Neural cell (in vitro differentiated cells): Measurements from ENCODE around the gene ACTRT2. TPM values are rescaled to one million over a fixed set of nuclear protein-coding genes. Genes with fewer than 3 reads are reported as not detected.

Experiments
- H2AFZ ChIP-seq: fragments of 200-600, 300-800 bp; sonication (generic), shearing (Covaris generic); 2 replicates; pipeline ENCODE4 v1.6.0; 2014; ENCODE audit warnings: low read depth, mild to moderate bottlenecking, antibody characterized with exemption, low read length, moderate library complexity
- H3F3A ChIP-seq: fragments of 200-600 bp; shearing (Covaris generic); 2 replicates; pipeline ENCODE4 v1.6.1; 2016; ENCODE audit warnings: mild to moderate bottlenecking, moderate library complexity, mixed read lengths, antibody characterized with exemption, low read length; ENCODE audit not compliant: insufficient read depth, poor library complexity, severe bottlenecking
- H3K27ac ChIP-seq: fragments of 200-600, 300-800 bp; sonication (generic), shearing (Covaris generic); 2 replicates; pipeline ENCODE4 v1.5.1; 2014; ENCODE audit warnings: mild to moderate bottlenecking, low read length, moderate library complexity
- H3K27me3 ChIP-seq: fragments of 300-800, 200-600 bp; sonication (generic), shearing (Covaris generic); 2 replicates; pipeline ENCODE4 v1.6.0; 2014; ENCODE audit warnings: mild to moderate bottlenecking, low read depth, low read length, moderate library complexity; ENCODE audit not compliant: insufficient read depth
- H3K36me3 ChIP-seq: fragments of 300-800, 200-600 bp; sonication (generic), shearing (Covaris generic); 2 replicates; pipeline ENCODE4 v1.5.1; 2014; ENCODE audit warnings: mild to moderate bottlenecking, antibody characterized with exemption, low read length, moderate library complexity; ENCODE audit not compliant: insufficient read depth
- H3K4me2 ChIP-seq: fragments of 300-800, 200-600 bp; sonication (generic), shearing (Covaris generic); 2 replicates; pipeline ENCODE4 v1.6.0; 2014; ENCODE audit warnings: mild to moderate bottlenecking, low read length
- H3K4me3 ChIP-seq: fragments of 300-800, 200-600 bp; sonication (generic), shearing (Covaris generic); 2 replicates; pipeline ENCODE4 v1.5.1; 2014; ENCODE audit warnings: mild to moderate bottlenecking, low read length, moderate library complexity
- H3K79me2 ChIP-seq: fragments of 200-600 bp; shearing (Covaris generic); replicated peaks from 2 replicates; pipeline ENCODE4 v1.6.0; 2014; ENCODE audit warnings: mild to moderate bottlenecking, low read length, moderate library complexity; ENCODE audit not compliant: insufficient read depth
- H3K9ac ChIP-seq: fragments of 300-800, 200-600 bp; sonication (generic), shearing (Covaris generic); 2 replicates; pipeline ENCODE4 v1.6.1; 2016; ENCODE audit warnings: mild to moderate bottlenecking, low read length, mixed read lengths
- H3K9me2 ChIP-seq: fragments of 200-600 bp; shearing (Covaris generic); 2 replicates; pipeline ENCODE4 v1.6.1; 2016; ENCODE audit warnings: mild to moderate bottlenecking, low read length, mixed read lengths; ENCODE audit not compliant: insufficient read depth
- H3K9me3 ChIP-seq: fragments of 200-600, 300-800 bp; sonication (generic), shearing (Covaris generic); 2 replicates; pipeline ENCODE4 v1.6.1; 2016; ENCODE audit warnings: mild to moderate bottlenecking, mixed run types, low read length, moderate library complexity, mixed read lengths
- H4K20me1 ChIP-seq: fragments of 200-600 bp; shearing (Covaris generic); 2 replicates; pipeline ENCODE4 v1.6.1; 2016; ENCODE audit warnings: mild to moderate bottlenecking, mixed run types; ENCODE audit not compliant: insufficient read depth
- EP300 ChIP-seq: fragments of 450-650 bp; conservative IDR thresholded peaks from 2 replicates; pipeline ENCODE4 v1.6.1; 2014; ENCODE audit warnings: antibody characterized with exemption, mild to moderate bottlenecking, moderate library complexity; ENCODE audit not compliant: poor library complexity, severe bottlenecking
- EZH2 ChIP-seq: fragments of 200-600, 300-800 bp; shearing (Covaris generic), sonication (generic); IDR thresholded peaks from 2 replicates; pipeline ENCODE4 v1.6.1; 2014; ENCODE audit warnings: antibody characterized with exemption, low read length, borderline replicate concordance, mild to moderate bottlenecking; ENCODE audit not compliant: insufficient read depth, poor library complexity, severe bottlenecking
- MXI1 ChIP-seq: fragments of 450-650 bp; conservative IDR thresholded peaks from 2 replicates; pipeline ENCODE4 v1.6.1; 2014; ENCODE audit warnings: antibody characterized with exemption, mild to moderate bottlenecking; ENCODE audit not compliant: poor library complexity, severe bottlenecking
- POLR2AphosphoS5 ChIP-seq: IDR thresholded peaks from 2 replicates; pipeline ENCODE4 v1.6.1; 2012
- RAD21 ChIP-seq: fragments of 450-650 bp; conservative IDR thresholded peaks from 2 replicates; pipeline ENCODE4 v1.6.1; 2014; ENCODE audit warnings: antibody characterized with exemption, mild to moderate bottlenecking, moderate library complexity
- SMC3 ChIP-seq: fragments of 450-650 bp; conservative IDR thresholded peaks from 2 replicates; pipeline ENCODE4 v1.6.1; 2014; ENCODE audit warnings: antibody characterized with exemption, mild to moderate bottlenecking, moderate library complexity; ENCODE audit not compliant: poor library complexity
- TAF1 ChIP-seq: IDR thresholded peaks from 2 replicates; pipeline ENCODE4 v1.6.1; 2012; ENCODE audit warnings: low read depth
- polyA plus RNA-seq: library from polyadenylated mRNA; depleted of rRNA; stranded (reverse); fragments of >200 nt; gene quantifications from 2 replicates; pipeline ENCODE4 v1.2.3, GENCODE V29; 2014
- TF ChIP-seq, protein P1 (sequence below): fragments of 450-650 bp; IDR thresholded peaks from 2 replicates; pipeline ENCODE4 v1.5.1; 2014; ENCODE audit warnings: antibody characterized with exemption, mild to moderate bottlenecking, moderate library complexity; ENCODE audit not compliant: poor library complexity, severe bottlenecking
- TF ChIP-seq, protein P2 (sequence below): IDR thresholded peaks from 2 replicates; pipeline ENCODE4 v1.6.1; 2012; ENCODE audit warnings: borderline replicate concordance

The ACTRT2 gene
- polyA plus RNA-seq, 1 donor from 2014 or later = not detected

DNA sequence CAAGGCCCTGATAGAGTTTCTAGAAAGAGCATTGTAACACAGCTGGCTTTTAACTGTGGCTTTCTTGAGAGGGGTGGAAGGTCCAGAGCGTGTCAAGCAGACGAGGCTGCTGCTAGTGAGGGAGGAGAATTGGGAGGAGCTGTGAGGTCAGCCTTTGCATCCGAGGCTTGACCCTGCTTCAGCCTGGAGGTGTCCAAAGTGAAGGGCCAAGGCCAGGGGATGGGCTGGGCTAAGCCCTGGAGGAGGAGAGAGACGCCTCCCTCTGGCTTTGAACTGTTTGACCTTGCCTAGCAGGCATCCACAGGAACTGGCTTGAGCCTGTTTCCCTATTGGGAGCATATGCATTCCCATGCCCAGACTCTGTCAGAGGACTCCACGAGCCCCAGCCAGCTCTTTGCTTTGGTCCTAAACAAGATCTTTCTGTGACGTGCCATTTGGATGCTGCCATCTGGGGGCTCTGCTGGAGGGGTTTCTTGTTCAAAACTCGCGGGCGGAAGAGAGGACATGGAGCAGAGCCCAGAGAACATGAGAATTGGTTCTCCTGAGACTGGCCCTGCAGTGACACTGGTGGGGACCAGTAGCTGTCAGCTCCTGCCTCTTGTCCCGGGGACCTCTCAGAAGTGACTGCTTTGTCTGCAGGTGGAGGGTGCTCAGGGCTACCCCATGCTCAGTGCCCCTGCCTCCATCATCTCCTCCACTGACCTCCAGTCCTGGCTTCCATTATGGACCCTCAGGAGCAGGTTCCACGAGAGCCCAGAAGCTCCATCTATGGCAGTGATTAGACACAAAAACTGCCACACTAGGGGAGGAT lies 5.5 kb downstream of the ACTRT2 start (continued):
- TF ChIP-seq, protein P1, sequence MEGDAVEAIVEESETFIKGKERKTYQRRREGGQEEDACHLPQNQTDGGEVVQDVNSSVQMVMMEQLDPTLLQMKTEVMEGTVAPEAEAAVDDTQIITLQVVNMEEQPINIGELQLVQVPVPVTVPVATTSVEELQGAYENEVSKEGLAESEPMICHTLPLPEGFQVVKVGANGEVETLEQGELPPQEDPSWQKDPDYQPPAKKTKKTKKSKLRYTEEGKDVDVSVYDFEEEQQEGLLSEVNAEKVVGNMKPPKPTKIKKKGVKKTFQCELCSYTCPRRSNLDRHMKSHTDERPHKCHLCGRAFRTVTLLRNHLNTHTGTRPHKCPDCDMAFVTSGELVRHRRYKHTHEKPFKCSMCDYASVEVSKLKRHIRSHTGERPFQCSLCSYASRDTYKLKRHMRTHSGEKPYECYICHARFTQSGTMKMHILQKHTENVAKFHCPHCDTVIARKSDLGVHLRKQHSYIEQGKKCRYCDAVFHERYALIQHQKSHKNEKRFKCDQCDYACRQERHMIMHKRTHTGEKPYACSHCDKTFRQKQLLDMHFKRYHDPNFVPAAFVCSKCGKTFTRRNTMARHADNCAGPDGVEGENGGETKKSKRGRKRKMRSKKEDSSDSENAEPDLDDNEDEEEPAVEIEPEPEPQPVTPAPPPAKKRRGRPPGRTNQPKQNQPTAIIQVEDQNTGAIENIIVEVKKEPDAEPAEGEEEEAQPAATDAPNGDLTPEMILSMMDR = no peak

DNA sequence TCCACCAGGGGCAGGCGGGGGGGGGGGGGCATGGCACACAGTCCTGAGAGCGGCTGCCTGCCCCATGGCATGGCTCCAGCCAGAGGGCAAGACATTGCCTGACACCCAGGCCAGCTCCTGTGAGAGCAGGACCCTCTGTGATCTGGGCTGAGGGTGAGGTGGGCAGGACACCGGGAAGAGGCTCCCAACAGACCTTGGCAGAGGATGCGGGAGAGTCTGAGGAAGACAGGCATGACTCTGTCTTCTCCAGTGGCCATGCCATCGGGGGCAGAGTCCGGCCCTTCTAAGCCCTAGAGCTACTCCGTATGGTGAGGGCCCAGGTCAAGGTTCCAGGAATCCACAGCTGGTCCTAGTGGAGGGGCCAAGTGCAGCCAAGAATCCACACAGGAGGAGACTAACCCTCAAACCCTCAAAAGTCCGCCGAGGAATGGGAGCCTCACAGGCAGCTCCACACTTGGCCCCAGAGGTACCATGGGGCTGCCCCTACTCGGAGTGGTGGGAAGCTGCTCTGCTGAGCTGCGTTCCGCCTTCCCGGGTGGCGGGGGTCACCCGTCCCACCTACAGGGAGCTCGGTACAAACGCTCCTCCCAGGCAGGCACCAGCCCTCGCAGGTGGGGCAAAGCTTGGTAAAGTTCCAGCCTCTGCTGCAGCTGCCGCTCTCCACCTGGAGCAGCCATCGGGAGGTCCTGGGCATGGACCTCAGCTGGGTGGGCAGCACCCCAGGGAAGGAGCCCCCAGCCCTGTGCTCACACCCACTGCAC lies 6.5 kb downstream of the ACTRT2 start:
- Histone ChIP-seq H3K36me3 (no peaks in the 10 kb centered on the region), H3K79me2 (no peaks in the 10 kb centered on the region), H4K20me1 (no peaks in the 10 kb centered on the region), H3K9me2 (no peaks in the 10 kb centered on the region), H3K27me3 (no peaks in the 10 kb centered on the region), H3F3A (no peaks in the 10 kb centered on the region), H3K9ac (no peak overlapping the region), H3K4me2 (no peak overlapping the region), H3K27ac (no peak overlapping the region), H3K4me3 (no peak overlapping the region), H3K9me3 (no peaks in the 10 kb centered on the region), H2AFZ (no peak overlapping the region)
- no peak for TF ChIP-seq SMC3
- no peak for TF ChIP-seq MXI1
- no peak for TF ChIP-seq RAD21
- TF ChIP-seq, protein P2, sequence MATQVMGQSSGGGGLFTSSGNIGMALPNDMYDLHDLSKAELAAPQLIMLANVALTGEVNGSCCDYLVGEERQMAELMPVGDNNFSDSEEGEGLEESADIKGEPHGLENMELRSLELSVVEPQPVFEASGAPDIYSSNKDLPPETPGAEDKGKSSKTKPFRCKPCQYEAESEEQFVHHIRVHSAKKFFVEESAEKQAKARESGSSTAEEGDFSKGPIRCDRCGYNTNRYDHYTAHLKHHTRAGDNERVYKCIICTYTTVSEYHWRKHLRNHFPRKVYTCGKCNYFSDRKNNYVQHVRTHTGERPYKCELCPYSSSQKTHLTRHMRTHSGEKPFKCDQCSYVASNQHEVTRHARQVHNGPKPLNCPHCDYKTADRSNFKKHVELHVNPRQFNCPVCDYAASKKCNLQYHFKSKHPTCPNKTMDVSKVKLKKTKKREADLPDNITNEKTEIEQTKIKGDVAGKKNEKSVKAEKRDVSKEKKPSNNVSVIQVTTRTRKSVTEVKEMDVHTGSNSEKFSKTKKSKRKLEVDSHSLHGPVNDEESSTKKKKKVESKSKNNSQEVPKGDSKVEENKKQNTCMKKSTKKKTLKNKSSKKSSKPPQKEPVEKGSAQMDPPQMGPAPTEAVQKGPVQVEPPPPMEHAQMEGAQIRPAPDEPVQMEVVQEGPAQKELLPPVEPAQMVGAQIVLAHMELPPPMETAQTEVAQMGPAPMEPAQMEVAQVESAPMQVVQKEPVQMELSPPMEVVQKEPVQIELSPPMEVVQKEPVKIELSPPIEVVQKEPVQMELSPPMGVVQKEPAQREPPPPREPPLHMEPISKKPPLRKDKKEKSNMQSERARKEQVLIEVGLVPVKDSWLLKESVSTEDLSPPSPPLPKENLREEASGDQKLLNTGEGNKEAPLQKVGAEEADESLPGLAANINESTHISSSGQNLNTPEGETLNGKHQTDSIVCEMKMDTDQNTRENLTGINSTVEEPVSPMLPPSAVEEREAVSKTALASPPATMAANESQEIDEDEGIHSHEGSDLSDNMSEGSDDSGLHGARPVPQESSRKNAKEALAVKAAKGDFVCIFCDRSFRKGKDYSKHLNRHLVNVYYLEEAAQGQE = no peak
- TF ChIP-seq, protein P1 = no peak
- TF ChIP-seq POLR2AphosphoS5 = no peak
- TF ChIP-seq EP300 = no peak
- TF ChIP-seq EZH2 = no peak
- TF ChIP-seq TAF1 = no peak
